Neutrophil (primary cell): Measurements from ENCODE around the gene ATP8B1.

Experiments used
- H3K27ac ChIP-seq: fragments of 200-600 bp; sonication (generic); 2 replicates; pipeline ENCODE4 v1.5.1; 2016; ENCODE audit warnings: mild to moderate bottlenecking, moderate library complexity
- H3K27me3 ChIP-seq: fragments of 200-600 bp; sonication (generic); 2 replicates; pipeline ENCODE4 v1.6.0; 2016; ENCODE audit warnings: mild to moderate bottlenecking
- H3K36me3 ChIP-seq: fragments of 200-600 bp; sonication (generic); 2 replicates; pipeline ENCODE4 v1.5.1; 2017
- H3K4me1 ChIP-seq, 2 experiments: fragments of 200-600 bp in 1 of 2; sonication (generic) in 1 of 2; 1 replicate in 1 of 2; 2 replicates in 1 of 2; pipeline versions ENCODE4 v1.5.1 to v1.6.1; 2013 to 2016; ENCODE audit warnings: low read depth in 1 of 2, low read length in 1 of 2, mild to moderate bottlenecking in 1 of 2, moderate library complexity in 1 of 2; ENCODE audit not compliant: control insufficient read depth in 1 of 2, insufficient read depth in 1 of 2
- H3K4me3 ChIP-seq, 2 experiments: fragments of 200-600 bp in 1 of 2; sonication (generic) in 1 of 2; 1 replicate in 1 of 2; 2 replicates in 1 of 2; pipeline ENCODE4 v1.5.1; 2013 to 2016; ENCODE audit warnings: low read depth in 1 of 2, low read length in 1 of 2, mild to moderate bottlenecking in 1 of 2, moderate library complexity in 1 of 2
- H3K9me3 ChIP-seq: fragments of 200-600 bp; sonication (generic); 2 replicates; pipeline ENCODE4 v1.5.1; 2016
- CTCF ChIP-seq: fragments of 200-600 bp; sonication (generic); IDR thresholded peaks from 2 replicates; pipeline ENCODE4 v1.5.1; 2016; ENCODE audit warnings: antibody characterized with exemption

Gene ATP8B1

GRCh38 chr18:57771193-57771592 lies 31.9 kb downstream of the ATP8B1 start:
- no peak for TF ChIP-seq CTCF
- Histone ChIP-seq H3K27me3 (no peaks in the 10 kb centered on the region), H3K4me3 (no peak overlapping the region), H3K36me3 (no peaks in the 10 kb centered on the region), H3K27ac (no peak overlapping the region), H3K4me1 (peaks cover 6% of the 10 kb centered on the region in 2 experiments), H3K9me3 (no peaks in the 10 kb centered on the region)

- Histone ChIP-seq H3K36me3 (no peaks in the 10 kb centered on the region), H3K4me1 (peaks cover 6% of the 10 kb centered on the region in 2 experiments), H3K27me3 (no peaks in the 10 kb centered on the region), H3K27ac (no peak overlapping the region), H3K4me3 (no peak overlapping the region), H3K9me3 (no peaks in the 10 kb centered on the region)
- no peak for TF ChIP-seq CTCF
These were observed 34.4 kb downstream of the ATP8B1 start for GRCh38 chr18:57768537-57769326.

GRCh38 chr18:57767259-57768050 lies 35.7 kb downstream of the ATP8B1 start:
- peaks cover 6% of the 10 kb centered on the region in 2 experiments for H3K4me1 ChIP-seq
- H3K4me3 ChIP-seq: no peak overlapping the region
- H3K9me3 ChIP-seq: no peaks in the 10 kb centered on the region
- no peaks in the 10 kb centered on the region for H3K36me3 ChIP-seq
- no peak overlapping the region for H3K27ac ChIP-seq
- H3K27me3 ChIP-seq: no peaks in the 10 kb centered on the region
- TF ChIP-seq CTCF: no peak

- Histone ChIP-seq H3K27me3 (no peaks in the 10 kb centered on the region), H3K4me3 (no peak overlapping the region), H3K36me3 (no peaks in the 10 kb centered on the region), H3K27ac (no peak overlapping the region), H3K9me3 (no peaks in the 10 kb centered on the region), H3K4me1 (no peaks in the 10 kb centered on the region)
- TF ChIP-seq CTCF: no peak
These were observed 38.1 kb downstream of the ATP8B1 start for GRCh38 chr18:57764995-57765394.

GRCh38 chr18:57764087-57764486 lies 39.0 kb downstream of the ATP8B1 start:
- Histone ChIP-seq H3K9me3 (no peaks in the 10 kb centered on the region), H3K4me1 (no peaks in the 10 kb centered on the region), H3K27me3 (no peaks in the 10 kb centered on the region), H3K4me3 (no peak overlapping the region), H3K36me3 (no peaks in the 10 kb centered on the region), H3K27ac (no peak overlapping the region)
- no peak for TF ChIP-seq CTCF
